ENCODE results near the gene MUC5B. TPM values are rescaled to one million over a fixed set of nuclear protein-coding genes. Genes with fewer than 3 reads are reported as not detected.
"Not testable (repeated sequence)": the region's sequence is repeated elsewhere in the genome, so short reads cannot be mapped to it uniquely, and the experiment has no call there.

MUC5B gene
- total RNA-seq, 1 experiment from 2014 or later: 1.6 TPM

GRCh38 chr11:1263010-1263409 is 40.1 kb downstream of the MUC5B start:
- H3K27me3 Mint-ChIP-seq (ENCODE audit: low read depth): peaks cover 11% of the 10 kb centered on the region
- ATAC-seq (no peak), DNase-seq (ENCODE audit: low spot score) (no peak)
- ChIA-PET CTCF (interaction anchor here (0.8 to 2.3 kb wide), 3 partner anchors 36 to 284 kb away, joined by 3 to 13 read pairs (median 3); partner anchors contain the start of gene BRSK2), POLR2A (interaction anchor here (1.4 kb wide), 1 partner anchor 88 kb away, joined by 6 read pairs; no protein-coding TSS in a partner anchor)
- H3K9me3 Mint-ChIP-seq: peaks cover 29% of the 10 kb centered on the region
- peaks cover 3% of the 10 kb centered on the region; the same call in 1 of the 2 replicates for H3K4me1 Mint-ChIP-seq
- peak overlapping the region; percentile 59 for H3K4me3 Mint-ChIP-seq
- H3K36me3 Mint-ChIP-seq: peaks cover 25% of the 10 kb centered on the region
- no peak overlapping the region for H3K27ac Mint-ChIP-seq
- no peak for TF ChIP-seq AFF4 (CRISPR knock-in tag; IDR thresholded peaks at IDR 0.05; ENCODE audit: borderline replicate concordance)
- no peak for TF ChIP-seq USF2 (CRISPR knock-in tag; IDR thresholded peaks at IDR 0.05)
- no peak for TF ChIP-seq OVOL2 (CRISPR knock-in tag; IDR thresholded peaks at IDR 0.05; ENCODE audit: borderline replicate concordance)
- no peak for TF ChIP-seq TEAD4 (CRISPR knock-in tag; IDR thresholded peaks at IDR 0.05)
- no peak for TF ChIP-seq SP1 (CRISPR knock-in tag; conservative IDR thresholded peaks at IDR 0.05)
- TF ChIP-seq EMX1 (CRISPR knock-in tag; IDR thresholded peaks at IDR 0.05): no peak
- no peak for TF ChIP-seq CBFB (CRISPR knock-in tag; IDR thresholded peaks at IDR 0.05; ENCODE audit: low read depth)
- TF ChIP-seq HMGA2 (CRISPR knock-in tag; IDR thresholded peaks at IDR 0.05): no peak
- TF ChIP-seq FOXK1 (CRISPR knock-in tag; IDR thresholded peaks at IDR 0.05): no peak
- no peak for TF ChIP-seq ZBTB21 (CRISPR knock-in tag; IDR thresholded peaks at IDR 0.05; ENCODE audit: borderline replicate concordance)
- no peak for TF ChIP-seq IRF1 (CRISPR knock-in tag; IDR thresholded peaks at IDR 0.05)
- TF ChIP-seq TEAD1 (CRISPR knock-in tag; IDR thresholded peaks at IDR 0.05): no peak
- TF ChIP-seq SOX15 (CRISPR knock-in tag; IDR thresholded peaks at IDR 0.05): no peak

- H3K27me3 Mint-ChIP-seq (ENCODE audit: low read depth): peaks cover 11% of the 10 kb centered on the region
- H3K4me1 Mint-ChIP-seq; H3K27ac Mint-ChIP-seq; POLR2A ChIA-PET; H3K4me3 Mint-ChIP-seq; CTCF ChIA-PET; DNase-seq (ENCODE audit: low spot score): not testable (repeated sequence)
- H3K36me3 Mint-ChIP-seq: peaks cover 25% of the 10 kb centered on the region
- peak; percentile 17; the same call in 1 of the 2 replicates for ATAC-seq
- H3K9me3 Mint-ChIP-seq: peaks cover 33% of the 10 kb centered on the region
Observed at GRCh38 chr11:1264444-1264843, 41.6 kb downstream of the MUC5B start.

GRCh38 chr11:1265480-1265879 is 42.6 kb downstream of the MUC5B start:
- ATAC-seq; H3K4me3 Mint-ChIP-seq; POLR2A ChIA-PET; H3K4me1 Mint-ChIP-seq; CTCF ChIA-PET; H3K27ac Mint-ChIP-seq; DNase-seq (ENCODE audit: low spot score): not testable (repeated sequence)
- H3K36me3 Mint-ChIP-seq: peaks cover 25% of the 10 kb centered on the region
- peaks cover 33% of the 10 kb centered on the region for H3K9me3 Mint-ChIP-seq
- peaks cover 11% of the 10 kb centered on the region for H3K27me3 Mint-ChIP-seq (ENCODE audit: low read depth)

- ATAC-seq; CTCF ChIA-PET; H3K4me1 Mint-ChIP-seq; H3K4me3 Mint-ChIP-seq; POLR2A ChIA-PET; H3K27ac Mint-ChIP-seq; DNase-seq (ENCODE audit: low spot score): not testable (repeated sequence)
- peaks cover 25% of the 10 kb centered on the region for H3K36me3 Mint-ChIP-seq
- peaks cover 11% of the 10 kb centered on the region for H3K27me3 Mint-ChIP-seq (ENCODE audit: low read depth)
- peaks cover 33% of the 10 kb centered on the region for H3K9me3 Mint-ChIP-seq
Observed at GRCh38 chr11:1266976-1267375, 44.1 kb downstream of the MUC5B start.

Data from WTC11 (cell line).